Neural progenitor cell (in vitro differentiated cells): ENCODE measurements around the gene TMEM256.

Experiments used
- CTCF ChIP-seq: fragments of 200-600 bp; sonication (generic); IDR thresholded peaks from 2 replicates; pipeline ENCODE4 v1.5.1; 2017; ENCODE audit warnings: antibody characterized with exemption, mild to moderate bottlenecking
- EZH2phosphoT487 ChIP-seq: fragments of 200-600 bp; sonication (generic); IDR thresholded peaks from 2 replicates; pipeline ENCODE4 v1.6.1; 2017; ENCODE audit warnings: antibody characterized with exemption

DNA sequence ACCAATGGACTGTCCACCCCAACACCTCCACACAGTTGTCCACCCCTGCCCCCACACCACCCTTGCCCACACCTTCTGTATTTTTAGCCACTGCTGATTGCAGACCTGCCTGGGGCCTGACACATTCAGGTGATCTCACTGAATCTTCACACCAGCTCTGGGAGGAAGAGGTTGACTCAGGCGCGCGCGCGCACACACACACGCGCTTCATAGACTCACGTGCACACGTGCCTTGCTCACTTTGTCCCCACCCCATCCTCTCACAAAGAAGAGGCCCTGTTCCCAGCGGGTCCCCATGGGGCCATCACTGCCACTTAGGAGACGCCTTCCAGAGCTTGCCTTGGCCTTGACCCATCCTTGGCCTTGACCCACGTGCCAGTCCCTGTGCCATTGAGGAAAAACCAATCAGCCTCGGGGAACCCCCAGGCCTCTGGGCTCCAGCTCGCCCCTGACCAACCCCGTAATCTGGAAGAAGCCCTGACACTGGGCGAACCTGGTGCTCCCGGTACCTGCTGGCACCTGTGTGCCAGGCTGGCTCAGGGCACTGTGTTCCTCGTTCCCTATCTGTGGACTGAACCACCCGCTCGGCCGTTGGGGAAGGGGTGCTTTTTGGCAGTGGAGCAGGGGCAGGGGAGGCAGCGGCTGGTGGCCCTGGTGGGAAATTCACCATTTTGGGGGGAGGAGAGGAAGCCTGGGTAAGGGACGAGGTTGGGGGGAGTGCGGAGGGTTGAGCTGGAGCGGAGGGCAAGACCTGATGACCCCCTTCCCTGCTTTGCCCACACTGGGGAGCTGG, 6.9 kb upstream of the TMEM256 start:
- TF ChIP-seq EZH2phosphoT487, result no peak
- no peak for TF ChIP-seq CTCF
